NCI-H187 (cell line): ENCODE measurements around the gene IL23A.
"Not testable (repeated sequence)": the region's sequence is repeated elsewhere in the genome, so short reads cannot be mapped to it uniquely, and the experiment has no call there.

Experiments used
- DNase-seq, 2 experiments: peaks; one replicate each; lab custom pipeline; 2025; lab: John Stamatoyannopoulos, UW

Gene IL23A

DNA sequence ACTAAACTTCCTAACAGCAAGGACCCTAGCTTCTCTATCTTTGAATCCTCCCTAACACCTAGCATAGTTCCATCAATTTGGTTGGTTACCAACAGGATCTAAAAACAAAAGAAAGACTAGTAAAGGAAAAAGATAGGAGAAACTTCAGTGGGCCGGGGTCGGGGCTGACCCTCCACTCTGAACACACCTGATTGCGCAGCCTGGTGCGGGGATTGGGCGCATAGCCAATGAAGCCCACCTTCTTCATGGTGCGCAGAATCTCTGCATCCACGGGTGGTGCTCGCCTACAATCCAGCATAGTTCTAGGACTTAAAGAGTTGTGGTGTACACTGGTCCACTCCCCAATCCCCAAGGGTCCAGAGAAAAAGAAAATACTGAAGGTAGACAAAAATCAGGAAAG, 12.6 kb upstream of the IL23A start:
- DNase-seq: no peak

DNA sequence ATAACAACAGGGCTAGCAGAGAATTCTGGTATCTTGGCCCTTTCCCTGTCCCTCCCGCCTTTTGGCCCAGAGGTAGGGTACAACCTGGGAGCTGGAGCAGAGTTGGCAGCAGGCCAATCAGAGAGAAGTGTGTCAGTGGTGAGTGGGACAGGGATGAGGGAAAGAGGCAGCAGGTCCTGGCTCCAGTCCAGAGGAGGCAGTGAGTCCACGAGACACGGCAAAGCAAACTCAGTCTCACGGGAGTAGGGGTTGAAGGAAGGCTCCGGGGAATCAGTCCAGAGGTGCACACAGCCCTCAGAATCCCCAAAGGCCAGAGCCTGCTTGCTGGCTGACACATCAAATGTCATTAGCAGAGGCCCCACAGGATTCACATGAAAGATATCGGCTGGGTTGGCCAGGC, 12.2 kb upstream of the IL23A start:
- no peak for DNase-seq

DNA sequence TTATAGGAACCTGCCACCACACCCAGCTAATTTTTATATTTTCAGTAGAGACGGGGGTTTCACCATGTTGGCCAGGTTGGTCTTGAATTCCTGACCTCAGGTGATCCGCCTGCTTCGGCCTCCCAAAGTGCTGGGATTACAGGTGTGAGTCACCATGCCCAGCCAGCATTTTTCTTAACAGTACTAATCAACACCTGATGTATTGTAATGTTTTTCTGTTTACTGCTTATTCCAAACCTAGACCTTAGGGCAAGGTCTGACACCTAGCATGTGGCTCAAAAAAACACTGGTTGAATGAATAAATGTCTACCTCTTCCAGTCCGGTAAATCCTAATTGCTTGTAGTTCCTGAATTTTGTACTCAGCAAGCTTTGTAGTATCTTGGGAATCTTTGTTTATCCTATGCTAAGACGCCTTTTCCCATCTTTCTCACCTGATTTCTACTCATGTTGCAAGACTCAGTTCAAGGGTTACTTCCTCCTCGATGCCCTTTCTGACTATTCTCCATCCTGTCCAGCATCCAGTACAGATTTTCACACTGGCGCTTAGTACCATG, 7.7 kb upstream of the IL23A start:
- no peak for DNase-seq

DNA sequence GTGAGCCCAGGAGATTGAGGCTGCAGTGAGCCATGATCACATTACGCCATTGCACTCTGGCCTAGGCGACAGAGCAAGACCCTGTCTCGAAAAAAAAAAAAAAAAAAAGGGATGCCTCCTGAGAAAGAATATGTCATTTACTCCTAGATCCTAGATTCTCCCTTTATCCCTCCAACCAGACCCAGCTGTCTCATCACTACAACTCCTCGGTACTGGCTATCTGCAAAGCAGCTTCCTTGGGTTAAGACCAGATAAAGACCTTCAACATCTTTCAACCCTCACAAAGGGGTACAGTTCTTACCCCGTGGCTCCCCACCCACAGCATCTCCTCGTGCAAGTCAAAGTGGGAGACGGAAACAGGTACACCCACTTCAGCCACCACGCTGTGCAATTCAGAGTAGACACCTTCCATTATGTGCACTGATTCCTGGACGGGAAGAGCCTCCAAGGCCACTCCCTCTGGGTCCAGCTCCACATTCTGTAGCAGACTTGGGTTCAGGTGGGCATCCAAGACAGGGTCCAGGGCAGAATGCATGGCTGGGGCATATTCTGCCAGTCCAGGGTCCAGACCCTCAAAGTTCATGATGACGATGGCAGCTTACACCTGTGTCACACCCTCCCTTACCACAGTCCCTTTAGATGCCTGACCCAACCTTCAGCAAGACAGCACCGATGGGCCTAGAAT, 6.0 kb upstream of the IL23A start:
- no peak for DNase-seq

DNA sequence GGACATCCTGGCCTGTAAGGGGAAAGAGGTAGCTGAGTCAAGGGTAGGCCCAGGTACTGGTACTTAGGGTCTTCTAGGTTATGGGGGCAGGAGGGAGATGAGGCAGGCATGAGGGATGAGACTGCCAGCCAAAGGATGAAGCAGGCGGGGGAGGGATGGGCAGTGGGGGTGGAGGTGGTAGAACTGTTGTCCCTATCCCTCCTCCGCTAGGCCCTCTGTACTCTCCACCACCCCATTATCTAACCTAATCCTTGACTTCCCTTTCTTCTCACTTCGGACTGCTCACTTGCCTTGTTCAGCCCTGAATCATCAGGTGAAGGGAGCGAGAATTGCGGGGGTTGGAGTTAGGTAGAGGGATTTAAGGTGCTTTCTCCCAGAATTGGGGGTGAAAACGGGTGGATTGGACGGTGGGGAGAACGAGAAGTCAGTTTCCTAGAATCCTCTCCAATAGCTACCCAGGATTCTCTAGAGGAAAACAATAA, 5.4 kb upstream of the IL23A start:
- DNase-seq: no peak

DNA sequence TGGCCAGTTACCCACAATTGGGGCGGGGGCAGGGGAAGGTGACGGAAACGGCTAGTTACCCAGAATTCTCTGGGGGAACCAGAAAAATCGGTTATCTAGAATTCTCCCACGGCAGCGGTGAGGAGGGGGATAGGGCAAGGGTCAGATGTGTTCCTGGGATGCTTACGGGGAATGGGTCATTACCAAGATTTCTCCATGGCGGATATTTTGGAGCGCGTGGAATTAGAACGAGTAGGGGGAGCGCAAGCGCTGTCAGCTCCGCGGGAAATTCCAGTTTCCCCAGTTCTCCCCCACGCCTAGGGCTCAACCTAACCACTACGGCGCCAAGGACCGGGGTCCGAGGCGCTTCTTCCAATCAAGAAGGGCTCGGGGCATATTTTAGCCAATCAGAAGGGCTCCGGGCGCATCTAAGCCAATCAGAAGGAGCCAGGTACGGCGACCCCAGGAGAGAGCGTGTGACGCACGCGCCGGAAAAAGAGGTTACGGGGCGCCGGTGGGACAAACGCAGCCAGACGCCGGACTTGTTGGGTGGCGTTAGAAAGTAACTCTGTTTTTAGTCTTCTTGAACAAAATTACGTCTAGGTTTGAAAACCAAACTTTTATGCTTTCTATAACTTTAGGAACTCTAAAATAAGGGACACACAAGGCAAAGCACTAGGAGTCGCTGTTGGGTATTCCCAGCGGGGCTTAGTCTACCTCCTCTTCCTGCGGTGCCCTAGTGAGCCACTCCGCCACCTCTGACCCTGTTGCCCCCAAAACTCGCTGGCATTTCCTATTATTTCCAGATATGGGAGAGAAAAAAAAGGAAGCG, 4.8 kb upstream of the IL23A start, which contains the start of gene PAN2:
PAN2 (minus strand) TSS at position 322 of the 811 bp plus-strand sequence. CDS start 906 bp downstream, outside the sequence.
- peak; percentile 96 for DNase-seq

DNA sequence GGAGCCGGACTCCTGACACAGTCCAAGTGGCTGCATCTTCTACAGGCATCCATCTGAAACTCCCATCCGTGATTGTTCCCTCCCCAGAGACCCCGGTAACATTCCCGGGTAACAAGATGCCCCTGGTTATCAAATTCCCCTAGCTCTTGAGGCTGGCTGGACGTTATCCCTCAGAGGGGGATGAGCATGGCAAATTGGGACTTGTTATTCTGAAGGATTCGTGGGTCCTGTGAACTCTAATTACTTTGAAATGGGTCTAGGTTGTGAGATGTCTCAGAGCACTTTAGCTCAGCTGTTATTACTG, 4.2 kb upstream of the IL23A start:
- DNase-seq: no peak

DNA sequence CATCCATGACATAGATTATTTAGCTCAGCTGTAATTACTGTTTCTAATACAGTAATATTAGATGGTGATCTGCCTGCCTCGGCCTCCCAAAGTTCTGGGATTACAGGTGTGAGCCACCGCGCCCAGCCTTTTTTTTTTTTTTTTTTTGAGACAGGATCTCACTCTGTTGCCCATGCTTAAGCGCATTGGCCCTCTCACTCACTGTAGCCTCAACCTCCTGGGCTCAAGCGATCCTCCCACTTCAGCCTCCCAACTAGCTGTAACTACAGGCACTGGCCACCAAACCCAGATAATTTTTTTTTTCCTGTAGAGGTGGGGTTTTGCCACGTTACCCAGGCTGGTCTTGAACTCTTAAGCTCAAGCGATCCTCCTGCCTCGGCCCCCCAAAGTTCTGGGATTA, 3.2 kb upstream of the IL23A start:
- not testable (repeated sequence) for DNase-seq

DNA sequence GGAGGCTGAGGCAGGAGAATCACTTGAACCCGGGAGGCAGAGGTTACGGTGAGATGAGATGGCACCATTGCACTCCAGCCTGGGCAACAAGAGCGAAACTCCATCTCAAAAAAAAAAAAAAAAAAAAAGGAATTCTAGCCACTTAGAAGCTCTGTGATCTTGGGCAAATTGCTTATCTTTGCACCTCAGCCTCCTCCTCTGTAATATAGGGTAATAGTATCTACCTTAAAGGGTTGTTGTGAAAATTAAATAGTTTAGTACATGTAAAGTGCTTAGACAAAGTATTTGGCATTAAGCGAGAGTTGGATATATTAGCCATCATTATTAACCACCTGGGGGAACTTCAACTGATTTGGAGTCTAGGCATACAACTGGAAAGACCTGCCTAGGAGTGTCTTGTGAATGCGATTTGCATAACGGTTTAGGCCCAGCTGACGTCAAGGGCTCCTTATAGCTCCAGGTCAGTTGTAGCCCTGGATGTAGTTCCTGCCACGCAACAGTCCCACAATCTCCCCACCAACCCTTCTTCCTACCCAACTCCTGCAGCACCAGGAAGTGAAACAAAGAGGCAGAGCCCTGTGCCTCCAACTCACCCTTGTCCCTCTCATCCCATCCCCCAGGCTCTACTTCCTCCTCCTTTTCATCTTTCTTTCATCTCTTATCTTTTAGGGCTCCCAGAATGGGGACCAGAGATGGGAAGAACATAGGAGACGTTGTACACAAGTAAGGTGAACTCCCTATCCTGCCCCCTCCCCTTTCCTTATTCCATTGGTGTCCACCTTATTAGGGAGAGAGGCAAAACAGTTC, 2.1 kb upstream of the IL23A start:
- no peak for DNase-seq

DNA sequence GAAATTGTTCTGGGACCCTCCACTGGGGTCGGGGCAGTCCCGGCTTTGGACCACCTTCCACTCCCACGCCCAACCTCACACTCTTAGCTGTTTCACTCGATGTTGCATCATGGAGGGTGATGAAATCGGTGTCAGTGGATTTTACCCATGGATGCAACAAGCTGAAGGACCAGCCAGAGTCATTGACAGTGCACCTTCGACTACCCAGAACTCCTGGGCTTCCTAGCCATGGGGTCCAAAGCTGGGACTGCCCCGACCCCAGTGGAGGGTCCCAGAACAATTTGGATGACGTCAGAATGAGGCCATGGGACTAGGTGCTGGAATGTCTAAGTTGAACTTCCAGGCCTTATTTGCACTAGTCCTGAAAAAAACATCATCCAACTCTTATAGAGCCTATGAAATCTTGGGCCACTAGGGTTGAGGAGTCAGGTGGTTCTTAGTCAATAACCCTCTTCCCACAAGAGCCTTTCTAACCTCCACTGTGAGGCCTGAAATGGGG, 882 bp upstream of the IL23A start:
- DNase-seq: no peak

DNA sequence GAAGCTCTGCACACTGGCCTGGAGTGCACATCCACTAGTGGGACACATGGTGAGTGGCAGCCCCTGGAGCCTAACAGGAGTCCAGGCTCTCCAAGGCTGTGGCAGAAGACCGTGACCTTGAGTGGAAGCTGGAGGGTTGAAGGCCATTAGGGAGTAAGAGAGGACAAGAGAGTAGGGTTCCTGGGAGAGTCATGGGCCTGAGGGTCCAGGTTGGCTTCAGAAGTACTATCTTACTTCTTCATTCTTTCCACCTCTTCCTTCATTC, 406 bp downstream of the IL23A start:
- DNase-seq: no peak

DNA sequence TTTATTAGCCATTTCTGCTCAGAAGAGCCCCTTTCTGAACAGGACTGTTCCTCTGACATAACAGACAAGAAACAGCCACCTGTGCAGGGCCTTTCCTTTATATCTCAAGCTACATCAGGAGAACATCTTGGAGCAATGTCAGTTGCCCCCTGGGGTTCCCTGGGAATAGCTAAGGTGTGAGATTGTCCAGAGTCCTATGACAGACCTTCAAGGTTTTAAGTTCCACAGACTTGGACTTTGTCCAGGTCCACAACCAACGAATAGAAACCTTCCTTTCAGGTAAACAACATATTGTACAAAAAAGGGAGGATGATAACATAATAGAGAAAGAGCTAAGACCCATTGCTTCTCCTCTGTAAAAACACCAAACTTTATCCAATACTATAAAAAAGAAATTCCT, 2.9 kb downstream of the IL23A start:
- no peak for DNase-seq

DNA sequence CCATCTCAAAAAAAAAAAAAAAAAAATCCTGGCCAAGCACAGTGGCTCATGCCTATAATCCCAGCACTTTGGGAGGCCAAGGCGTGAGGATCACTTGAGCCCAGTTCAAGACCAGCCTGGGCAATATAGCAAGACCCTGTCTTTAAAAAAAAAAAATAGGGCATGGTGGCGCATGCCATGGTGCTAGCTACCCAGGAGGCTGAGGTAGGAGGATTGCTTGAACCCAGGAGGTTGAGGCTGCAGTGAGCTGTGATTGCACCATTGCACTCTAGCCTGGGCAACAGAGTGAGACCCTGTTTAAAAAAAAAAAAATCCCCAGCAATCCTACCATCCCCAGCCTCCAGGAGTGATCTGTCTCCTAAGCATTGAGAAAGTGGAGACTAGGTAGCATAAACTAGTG, 3.6 kb downstream of the IL23A start:
- DNase-seq: not testable (repeated sequence)

DNA sequence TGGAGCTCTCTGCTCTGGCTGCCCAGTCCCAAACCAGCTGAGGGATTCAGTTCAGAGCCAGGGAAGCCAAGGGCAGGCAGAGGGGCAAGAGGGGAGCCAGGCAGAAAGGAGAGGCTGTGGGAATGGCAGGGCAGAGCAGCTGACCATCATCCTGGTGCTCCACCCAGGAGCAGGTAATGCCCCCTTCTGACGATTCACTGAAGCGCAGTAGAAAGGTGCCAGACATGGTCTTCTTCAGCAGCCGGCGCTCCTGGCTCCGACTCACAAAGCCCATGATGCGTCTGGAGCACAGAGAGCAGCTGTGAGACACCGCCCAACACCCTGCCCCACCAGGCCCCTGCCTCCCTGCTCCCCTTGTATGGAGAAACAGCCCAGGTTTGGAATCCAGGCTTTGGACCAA, 8.0 kb downstream of the IL23A start:
- DNase-seq: no peak

DNA sequence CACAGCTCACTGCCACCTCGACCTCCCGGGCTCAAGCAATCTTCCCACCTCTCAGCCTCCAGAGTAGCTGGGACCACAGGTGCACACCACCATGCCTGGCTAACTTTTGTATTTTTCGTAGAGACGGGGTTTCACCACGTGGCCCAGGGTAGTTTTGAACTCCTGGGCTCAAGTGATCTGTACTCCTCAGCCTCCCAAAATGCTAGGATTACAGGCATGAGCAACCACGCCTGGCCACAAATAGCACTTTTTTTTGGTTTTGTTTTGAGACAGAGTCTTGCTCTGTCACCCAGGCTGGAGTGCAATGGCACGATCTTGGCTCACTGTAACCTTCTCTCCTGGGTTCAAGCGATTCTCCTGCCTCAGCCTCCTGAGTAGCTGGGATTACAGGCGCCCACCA, 8.6 kb downstream of the IL23A start:
- not testable (repeated sequence) for DNase-seq

DNA sequence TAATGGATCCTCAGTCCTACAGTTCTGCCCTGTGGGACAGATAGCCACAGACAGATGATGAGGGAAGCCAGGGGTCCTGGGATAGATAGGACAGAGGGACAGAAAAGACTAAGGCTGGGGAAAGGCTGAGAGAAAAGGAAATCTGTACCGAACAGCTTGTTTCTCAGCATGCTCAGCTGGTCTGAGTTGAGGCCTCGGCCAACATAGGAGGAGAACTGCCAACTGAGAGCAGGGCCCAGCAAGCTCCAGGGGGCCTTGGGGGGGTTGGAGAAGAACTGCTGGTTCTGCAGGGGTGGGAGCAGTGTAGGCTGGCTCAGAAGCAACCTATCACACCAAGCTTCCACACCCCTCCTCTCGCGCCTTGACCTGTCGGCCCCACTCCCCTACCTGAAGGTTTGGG, 10.1 kb downstream of the IL23A start:
- no peak for DNase-seq

DNA sequence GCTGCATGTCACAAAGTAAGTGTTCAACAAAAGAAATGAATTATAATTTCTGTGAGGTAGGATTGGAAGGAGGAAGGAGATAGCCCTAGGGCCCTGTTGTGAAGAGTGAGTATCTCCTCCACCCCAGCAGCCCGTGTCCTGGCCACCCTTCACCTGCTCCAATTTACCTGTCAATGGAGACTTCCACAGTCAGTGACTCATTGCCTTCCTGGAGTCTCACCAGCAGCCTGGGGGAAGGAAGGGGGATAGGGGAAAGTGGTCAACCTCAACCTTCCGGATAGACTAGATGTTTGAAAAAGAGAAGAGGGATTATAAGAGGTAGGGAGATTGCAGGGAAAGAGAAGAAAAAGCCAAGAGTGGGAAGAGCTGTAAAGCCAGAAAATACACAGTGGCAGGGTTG, 12.0 kb downstream of the IL23A start:
- no peak for DNase-seq

DNA sequence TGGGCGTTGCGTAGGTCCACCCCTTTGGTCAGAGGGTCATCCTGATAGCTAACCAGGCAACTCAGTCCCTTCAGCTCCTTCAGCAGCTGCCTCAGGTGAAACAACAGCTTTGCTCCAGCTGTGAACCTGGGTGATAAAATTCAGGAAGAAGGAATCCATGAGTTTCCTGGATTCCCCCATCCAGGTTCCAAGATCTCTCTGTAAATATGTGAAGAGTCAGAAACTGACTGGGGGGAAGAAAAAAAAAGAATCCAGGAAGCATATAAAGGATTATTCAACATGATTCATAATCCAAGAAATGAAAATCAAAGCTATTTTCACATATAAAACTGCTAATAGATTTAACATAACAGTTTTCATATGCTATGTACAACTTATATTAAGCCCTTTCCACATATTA, 12.6 kb downstream of the IL23A start:
- DNase-seq: no peak

DNA sequence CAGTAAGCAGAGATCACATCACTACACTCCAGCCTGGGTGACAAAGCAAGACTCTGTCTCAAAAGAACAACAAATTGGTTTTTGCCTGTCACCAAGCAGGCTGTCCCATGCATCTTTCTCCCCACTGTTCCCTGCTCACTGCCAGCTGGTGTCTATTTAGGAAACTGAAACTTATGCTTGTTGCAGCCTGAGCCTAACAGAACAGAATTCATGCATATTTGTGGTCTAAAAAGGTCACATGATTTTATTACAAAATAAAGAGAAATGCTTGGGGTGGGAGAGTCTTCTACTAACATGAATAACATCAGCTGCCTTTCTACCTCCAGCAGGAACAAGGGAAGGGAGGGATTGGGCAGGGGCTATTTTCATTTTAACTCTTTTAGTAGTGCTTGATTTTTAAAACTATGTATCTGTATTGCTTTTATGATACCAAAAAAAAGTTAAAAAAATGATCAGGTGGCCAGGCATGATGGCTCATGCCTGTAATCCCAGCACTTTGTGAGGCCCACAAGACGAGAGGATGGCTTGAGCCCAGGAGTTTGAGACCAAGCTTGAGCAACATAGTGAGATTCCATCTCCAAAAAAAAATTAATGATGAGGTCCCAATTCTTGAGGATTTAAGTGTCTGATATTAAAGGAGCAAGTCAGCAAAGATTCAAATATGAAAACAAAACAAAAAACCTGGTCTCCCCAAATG, 20.3 kb downstream of the IL23A start:
- DNase-seq: no peak

DNA sequence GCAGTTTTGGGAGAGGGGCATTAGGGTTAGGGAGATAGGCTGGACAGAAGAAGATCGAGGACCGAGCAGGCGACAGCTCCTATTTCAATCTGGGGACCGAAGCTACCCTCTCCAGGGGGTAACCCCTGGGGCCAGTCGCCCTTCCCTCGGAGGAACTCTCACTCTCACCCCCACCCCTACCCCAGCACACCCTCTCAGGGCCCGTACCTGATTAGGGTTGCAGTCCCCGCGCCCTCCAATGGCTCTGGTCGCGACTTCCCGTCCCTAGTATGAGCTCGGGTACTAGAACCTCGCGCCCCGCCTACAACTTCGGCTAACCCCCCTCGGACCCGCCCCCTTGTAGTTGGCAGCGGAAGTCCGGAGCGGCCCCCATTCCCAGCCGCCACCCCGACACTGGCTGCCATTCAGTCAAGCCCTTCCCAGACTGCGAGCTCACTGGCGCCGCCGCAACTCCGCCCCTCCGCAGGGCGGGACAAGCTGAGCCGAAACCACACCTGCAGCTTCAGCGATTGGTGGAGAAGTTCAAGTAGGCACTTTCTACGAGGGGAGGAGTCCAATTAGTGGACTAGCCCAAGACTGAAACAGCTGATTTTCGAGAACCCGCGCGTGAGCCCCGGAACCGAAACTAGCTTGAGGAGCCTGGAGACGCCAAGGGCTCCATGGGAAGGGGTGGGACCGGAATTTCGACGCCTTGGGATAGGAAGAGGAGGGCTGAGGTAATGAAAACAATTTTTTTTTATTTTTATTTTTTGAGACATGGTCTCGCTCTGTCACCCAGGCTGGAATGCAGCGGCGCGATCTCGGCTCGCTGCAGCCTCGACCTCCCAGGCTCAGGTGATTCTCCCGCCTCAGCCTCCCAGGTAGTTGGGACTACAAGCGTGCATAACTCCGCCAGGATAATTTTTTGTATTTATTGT, 21.4 kb downstream of the IL23A start, which contains the start of gene STAT2:
STAT2 (minus strand) TSS at position 257 of the 917 bp plus-strand sequence. CDS start 3,536 bp downstream, outside the sequence.
- peak; percentile 98 to 99 for DNase-seq
